Measurements from ENCODE around the gene ZFAND4. TPM values are rescaled to one million over a fixed set of nuclear protein-coding genes. Genes with fewer than 3 reads are reported as not detected.

Gene ZFAND4
- total RNA-seq, 1 donor: 10.9 TPM

DNA sequence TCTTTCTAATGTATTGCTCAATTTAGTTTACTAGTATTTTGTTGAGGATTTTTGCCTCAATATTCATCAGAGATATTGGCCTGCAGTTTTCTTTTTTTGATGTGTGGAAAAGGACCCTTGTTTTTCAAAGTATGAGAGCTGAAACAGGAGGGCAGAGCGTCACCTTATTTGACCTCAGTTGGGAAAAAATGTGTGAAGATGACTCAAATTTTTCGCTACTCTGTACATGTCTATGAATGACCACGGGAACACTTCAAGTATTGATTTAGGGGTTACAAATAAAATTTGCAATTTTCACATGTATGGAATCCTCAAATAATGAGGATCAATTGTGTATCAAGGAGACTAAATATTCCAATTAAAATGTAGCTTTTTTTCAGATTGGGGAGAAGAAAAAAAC lies 103.1 kb downstream of the ZFAND4 start:
- H3K4me3 ChIP-seq (ENCODE audit: insufficient read depth, low read length): no peak overlapping the region
- no peak overlapping the region for H3K4me2 ChIP-seq (ENCODE audit: insufficient read depth, low read length)
- no peaks in the 10 kb centered on the region for H3K9me3 ChIP-seq (ENCODE audit: low read depth, low read length)
- TF ChIP-seq, protein P1, sequence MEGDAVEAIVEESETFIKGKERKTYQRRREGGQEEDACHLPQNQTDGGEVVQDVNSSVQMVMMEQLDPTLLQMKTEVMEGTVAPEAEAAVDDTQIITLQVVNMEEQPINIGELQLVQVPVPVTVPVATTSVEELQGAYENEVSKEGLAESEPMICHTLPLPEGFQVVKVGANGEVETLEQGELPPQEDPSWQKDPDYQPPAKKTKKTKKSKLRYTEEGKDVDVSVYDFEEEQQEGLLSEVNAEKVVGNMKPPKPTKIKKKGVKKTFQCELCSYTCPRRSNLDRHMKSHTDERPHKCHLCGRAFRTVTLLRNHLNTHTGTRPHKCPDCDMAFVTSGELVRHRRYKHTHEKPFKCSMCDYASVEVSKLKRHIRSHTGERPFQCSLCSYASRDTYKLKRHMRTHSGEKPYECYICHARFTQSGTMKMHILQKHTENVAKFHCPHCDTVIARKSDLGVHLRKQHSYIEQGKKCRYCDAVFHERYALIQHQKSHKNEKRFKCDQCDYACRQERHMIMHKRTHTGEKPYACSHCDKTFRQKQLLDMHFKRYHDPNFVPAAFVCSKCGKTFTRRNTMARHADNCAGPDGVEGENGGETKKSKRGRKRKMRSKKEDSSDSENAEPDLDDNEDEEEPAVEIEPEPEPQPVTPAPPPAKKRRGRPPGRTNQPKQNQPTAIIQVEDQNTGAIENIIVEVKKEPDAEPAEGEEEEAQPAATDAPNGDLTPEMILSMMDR (IDR thresholded peaks at IDR 0.05; ENCODE audit: extremely low read depth, low read depth, low read length): no peak
- no peaks in the 10 kb centered on the region for H3K4me1 ChIP-seq (ENCODE audit: insufficient read depth, low read length)
- peaks cover 9% of the 10 kb centered on the region for H4K20me1 ChIP-seq (ENCODE audit: insufficient read depth, low read length)
- no peak for DNase-seq (ENCODE audit: insufficient read length, low spot score, missing footprints)
- no peak overlapping the region for H2AFZ ChIP-seq (ENCODE audit: low read length)
- no peaks in the 10 kb centered on the region for H3K27me3 ChIP-seq (ENCODE audit: insufficient read depth, low read length)
- no peaks in the 10 kb centered on the region for H3K79me2 ChIP-seq (ENCODE audit: insufficient read depth, low read length)
- H3K27ac ChIP-seq (ENCODE audit: low read depth, low read length): no peak overlapping the region
- H3K36me3 ChIP-seq (ENCODE audit: insufficient read depth, low read length): no peaks in the 10 kb centered on the region

DNA sequence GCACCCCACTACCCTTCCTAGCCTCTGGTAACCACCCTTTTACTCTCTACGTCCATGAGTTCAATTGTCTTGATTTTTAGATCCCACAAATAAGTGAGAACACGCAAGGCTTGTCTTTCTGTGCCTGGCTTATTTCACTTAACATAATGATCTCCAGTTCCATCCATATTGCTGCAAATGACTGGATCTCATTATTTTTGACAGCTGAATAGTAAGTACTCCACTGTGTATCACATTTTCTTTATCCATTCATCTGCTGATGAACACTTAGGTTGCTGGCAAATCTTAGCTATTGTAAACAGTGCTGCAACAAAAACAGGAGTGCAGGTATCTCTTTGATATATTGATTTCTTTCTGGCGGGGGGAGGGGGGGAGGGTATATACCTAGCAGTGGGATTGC lies 106.2 kb downstream of the ZFAND4 start:
- H3K36me3 ChIP-seq (ENCODE audit: insufficient read depth, low read length): no peaks in the 10 kb centered on the region
- H4K20me1 ChIP-seq (ENCODE audit: insufficient read depth, low read length): peaks cover 9% of the 10 kb centered on the region
- TF ChIP-seq, protein P1 (IDR thresholded peaks at IDR 0.05; ENCODE audit: extremely low read depth, low read depth, low read length): no peak
- no peak overlapping the region for H3K4me3 ChIP-seq (ENCODE audit: insufficient read depth, low read length)
- H3K27me3 ChIP-seq (ENCODE audit: insufficient read depth, low read length): no peaks in the 10 kb centered on the region
- DNase-seq (ENCODE audit: insufficient read length, low spot score, missing footprints): no peak
- no peaks in the 10 kb centered on the region for H3K9me3 ChIP-seq (ENCODE audit: low read depth, low read length)
- peaks cover 2% of the 10 kb centered on the region for H3K79me2 ChIP-seq (ENCODE audit: insufficient read depth, low read length)
- no peak overlapping the region for H3K4me2 ChIP-seq (ENCODE audit: insufficient read depth, low read length)
- H3K27ac ChIP-seq (ENCODE audit: low read depth, low read length): no peak overlapping the region
- no peak overlapping the region for H2AFZ ChIP-seq (ENCODE audit: low read length)
- no peaks in the 10 kb centered on the region for H3K4me1 ChIP-seq (ENCODE audit: insufficient read depth, low read length)

Other genes starting within 250 kb of the ZFAND4 start
- 69.5 and 88.7 TPM in 2 replicates for gene WASHC2C, start 54.5 kb upstream of the ZFAND4 start, total RNA-seq
- gene AGAP4, start 174.7 kb upstream of the ZFAND4 start, total RNA-seq: 3.6 and 3.8 TPM in 2 replicates

Data from osteoblast (primary cell).